ENCODE results near the gene BTG3. TPM values are rescaled to one million over a fixed set of nuclear protein-coding genes. Genes with fewer than 3 reads are reported as not detected.

The BTG3 gene
- total RNA-seq, 1 experiment from 2014 or later = 23.9 TPM

DNA sequence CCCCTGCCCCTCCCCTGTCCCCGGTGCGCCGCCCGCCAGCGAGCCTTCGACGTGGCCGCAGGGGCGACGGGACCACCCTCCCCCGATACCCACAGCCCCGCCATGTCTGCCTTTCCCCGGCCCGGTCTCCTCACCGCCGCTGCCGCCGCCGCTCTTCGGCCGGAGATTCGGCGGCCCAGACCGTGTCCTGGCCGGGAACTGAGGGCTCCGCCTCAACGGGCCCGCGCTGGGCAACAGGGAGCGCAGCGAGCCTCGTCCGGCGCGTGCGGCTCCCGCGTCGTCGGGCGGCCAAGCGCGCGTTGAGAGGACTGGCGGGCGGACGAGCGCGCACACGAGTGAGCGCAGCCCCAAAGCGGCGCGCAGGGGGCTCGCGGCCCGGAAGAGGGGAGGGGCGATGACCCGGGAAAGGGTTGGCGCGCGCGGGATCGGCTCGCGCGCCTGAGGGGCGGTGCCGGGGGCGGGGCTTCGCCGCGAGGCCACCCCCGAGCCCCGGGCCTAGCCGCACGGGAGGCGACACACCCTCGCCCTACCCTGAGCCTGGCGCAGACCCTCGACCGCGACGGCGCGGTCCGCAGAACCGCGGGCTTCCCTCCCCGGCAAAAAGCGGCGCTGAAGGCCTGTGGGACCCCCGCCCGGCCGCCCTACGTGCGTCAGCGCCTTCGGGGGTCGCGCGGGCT lies at the start of gene BTG3 (continued):
- TF ChIP-seq, protein P1, sequence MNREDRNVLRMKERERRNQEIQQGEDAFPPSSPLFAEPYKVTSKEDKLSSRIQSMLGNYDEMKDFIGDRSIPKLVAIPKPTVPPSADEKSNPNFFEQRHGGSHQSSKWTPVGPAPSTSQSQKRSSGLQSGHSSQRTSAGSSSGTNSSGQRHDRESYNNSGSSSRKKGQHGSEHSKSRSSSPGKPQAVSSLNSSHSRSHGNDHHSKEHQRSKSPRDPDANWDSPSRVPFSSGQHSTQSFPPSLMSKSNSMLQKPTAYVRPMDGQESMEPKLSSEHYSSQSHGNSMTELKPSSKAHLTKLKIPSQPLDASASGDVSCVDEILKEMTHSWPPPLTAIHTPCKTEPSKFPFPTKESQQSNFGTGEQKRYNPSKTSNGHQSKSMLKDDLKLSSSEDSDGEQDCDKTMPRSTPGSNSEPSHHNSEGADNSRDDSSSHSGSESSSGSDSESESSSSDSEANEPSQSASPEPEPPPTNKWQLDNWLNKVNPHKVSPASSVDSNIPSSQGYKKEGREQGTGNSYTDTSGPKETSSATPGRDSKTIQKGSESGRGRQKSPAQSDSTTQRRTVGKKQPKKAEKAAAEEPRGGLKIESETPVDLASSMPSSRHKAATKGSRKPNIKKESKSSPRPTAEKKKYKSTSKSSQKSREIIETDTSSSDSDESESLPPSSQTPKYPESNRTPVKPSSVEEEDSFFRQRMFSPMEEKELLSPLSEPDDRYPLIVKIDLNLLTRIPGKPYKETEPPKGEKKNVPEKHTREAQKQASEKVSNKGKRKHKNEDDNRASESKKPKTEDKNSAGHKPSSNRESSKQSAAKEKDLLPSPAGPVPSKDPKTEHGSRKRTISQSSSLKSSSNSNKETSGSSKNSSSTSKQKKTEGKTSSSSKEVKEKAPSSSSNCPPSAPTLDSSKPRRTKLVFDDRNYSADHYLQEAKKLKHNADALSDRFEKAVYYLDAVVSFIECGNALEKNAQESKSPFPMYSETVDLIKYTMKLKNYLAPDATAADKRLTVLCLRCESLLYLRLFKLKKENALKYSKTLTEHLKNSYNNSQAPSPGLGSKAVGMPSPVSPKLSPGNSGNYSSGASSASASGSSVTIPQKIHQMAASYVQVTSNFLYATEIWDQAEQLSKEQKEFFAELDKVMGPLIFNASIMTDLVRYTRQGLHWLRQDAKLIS (CRISPR knock-in tag; IDR thresholded peaks at IDR 0.05; ENCODE audit: borderline replicate concordance) = 0 out of 2 replicates have a peak, but pooled peaks have one; percentile 49
- TF ChIP-seq, protein P2, sequence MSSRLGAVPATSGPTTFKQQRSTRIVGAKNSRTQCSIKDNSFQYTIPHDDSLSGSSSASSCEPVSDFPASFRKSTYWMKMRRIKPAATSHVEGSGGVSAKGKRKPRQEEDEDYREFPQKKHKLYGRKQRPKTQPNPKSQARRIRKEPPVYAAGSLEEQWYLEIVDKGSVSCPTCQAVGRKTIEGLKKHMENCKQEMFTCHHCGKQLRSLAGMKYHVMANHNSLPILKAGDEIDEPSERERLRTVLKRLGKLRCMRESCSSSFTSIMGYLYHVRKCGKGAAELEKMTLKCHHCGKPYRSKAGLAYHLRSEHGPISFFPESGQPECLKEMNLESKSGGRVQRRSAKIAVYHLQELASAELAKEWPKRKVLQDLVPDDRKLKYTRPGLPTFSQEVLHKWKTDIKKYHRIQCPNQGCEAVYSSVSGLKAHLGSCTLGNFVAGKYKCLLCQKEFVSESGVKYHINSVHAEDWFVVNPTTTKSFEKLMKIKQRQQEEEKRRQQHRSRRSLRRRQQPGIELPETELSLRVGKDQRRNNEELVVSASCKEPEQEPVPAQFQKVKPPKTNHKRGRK (CRISPR knock-in tag; IDR thresholded peaks at IDR 0.05; ENCODE audit: borderline replicate concordance) = no peak
- TF ChIP-seq ZNF138 (CRISPR knock-in tag; conservative IDR thresholded peaks at IDR 0.05) (peak; percentile 79; the same call in 1 of the 2 replicates), SOX15 (CRISPR knock-in tag; IDR thresholded peaks at IDR 0.05) (no peak), ETV6 (CRISPR knock-in tag; IDR thresholded peaks at IDR 0.05) (0 out of 2 replicates have a peak, but pooled peaks have one; percentile 62), ZNF317 (CRISPR knock-in tag; IDR thresholded peaks at IDR 0.05; ENCODE audit: borderline replicate concordance, low read depth) (no peak), MYBL2 (CRISPR knock-in tag; IDR thresholded peaks at IDR 0.05) (no peak), TEAD4 (CRISPR knock-in tag; IDR thresholded peaks at IDR 0.05) (0 out of 2 replicates have a peak, but pooled peaks have one; percentile 32), MXD4 (CRISPR knock-in tag; IDR thresholded peaks at IDR 0.05; ENCODE audit: borderline replicate concordance) (no peak), HMGA2 (CRISPR knock-in tag; IDR thresholded peaks at IDR 0.05) (no peak), CREM (CRISPR knock-in tag; IDR thresholded peaks at IDR 0.05) (0 out of 2 replicates have a peak, but pooled peaks have one; percentile 44), SMAD4 (CRISPR knock-in tag; IDR thresholded peaks at IDR 0.05) (no peak), GTF2I (CRISPR knock-in tag; conservative IDR thresholded peaks at IDR 0.05) (no peak), GABPB1 (CRISPR knock-in tag; IDR thresholded peaks at IDR 0.05) (no peak), JAZF1 (CRISPR knock-in tag; IDR thresholded peaks at IDR 0.05) (no peak), NFATC4 (CRISPR knock-in tag; IDR thresholded peaks at IDR 0.05) (no peak), ZBTB21 (CRISPR knock-in tag; IDR thresholded peaks at IDR 0.05; ENCODE audit: borderline replicate concordance) (peak; percentile 86), ZNF263 (CRISPR knock-in tag; IDR thresholded peaks at IDR 0.05; ENCODE audit: low read depth) (no peak), PRRX2 (CRISPR knock-in tag; IDR thresholded peaks at IDR 0.05) (no peak), ZNF396 (CRISPR knock-in tag; IDR thresholded peaks at IDR 0.05; ENCODE audit: borderline replicate concordance) (0 out of 2 replicates have a peak, but pooled peaks have one; percentile 6)
- TF ChIP-seq, protein P3, sequence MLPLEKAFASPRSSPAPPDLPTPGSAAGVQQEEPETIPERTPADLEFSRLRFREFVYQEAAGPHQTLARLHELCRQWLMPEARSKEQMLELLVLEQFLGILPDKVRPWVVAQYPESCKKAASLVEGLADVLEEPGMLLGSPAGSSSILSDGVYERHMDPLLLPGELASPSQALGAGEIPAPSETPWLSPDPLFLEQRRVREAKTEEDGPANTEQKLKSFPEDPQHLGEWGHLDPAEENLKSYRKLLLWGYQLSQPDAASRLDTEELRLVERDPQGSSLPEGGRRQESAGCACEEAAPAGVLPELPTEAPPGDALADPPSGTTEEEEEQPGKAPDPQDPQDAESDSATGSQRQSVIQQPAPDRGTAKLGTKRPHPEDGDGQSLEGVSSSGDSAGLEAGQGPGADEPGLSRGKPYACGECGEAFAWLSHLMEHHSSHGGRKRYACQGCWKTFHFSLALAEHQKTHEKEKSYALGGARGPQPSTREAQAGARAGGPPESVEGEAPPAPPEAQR (CRISPR knock-in tag; IDR thresholded peaks at IDR 0.05) = no peak
- TF ChIP-seq, protein P4, sequence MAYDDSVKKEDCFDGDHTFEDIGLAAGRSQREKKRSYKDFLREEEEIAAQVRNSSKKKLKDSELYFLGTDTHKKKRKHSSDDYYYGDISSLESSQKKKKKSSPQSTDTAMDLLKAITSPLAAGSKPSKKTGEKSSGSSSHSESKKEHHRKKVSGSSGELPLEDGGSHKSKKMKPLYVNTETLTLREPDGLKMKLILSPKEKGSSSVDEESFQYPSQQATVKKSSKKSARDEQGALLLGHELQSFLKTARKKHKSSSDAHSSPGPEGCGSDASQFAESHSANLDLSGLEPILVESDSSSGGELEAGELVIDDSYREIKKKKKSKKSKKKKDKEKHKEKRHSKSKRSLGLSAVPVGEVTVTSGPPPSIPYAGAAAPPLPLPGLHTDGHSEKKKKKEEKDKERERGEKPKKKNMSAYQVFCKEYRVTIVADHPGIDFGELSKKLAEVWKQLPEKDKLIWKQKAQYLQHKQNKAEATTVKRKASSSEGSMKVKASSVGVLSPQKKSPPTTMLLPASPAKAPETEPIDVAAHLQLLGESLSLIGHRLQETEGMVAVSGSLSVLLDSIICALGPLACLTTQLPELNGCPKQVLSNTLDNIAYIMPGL (CRISPR knock-in tag; IDR thresholded peaks at IDR 0.05) = peak; percentile 88; the same call in 1 of the 2 replicates
- TF ChIP-seq, protein P5, sequence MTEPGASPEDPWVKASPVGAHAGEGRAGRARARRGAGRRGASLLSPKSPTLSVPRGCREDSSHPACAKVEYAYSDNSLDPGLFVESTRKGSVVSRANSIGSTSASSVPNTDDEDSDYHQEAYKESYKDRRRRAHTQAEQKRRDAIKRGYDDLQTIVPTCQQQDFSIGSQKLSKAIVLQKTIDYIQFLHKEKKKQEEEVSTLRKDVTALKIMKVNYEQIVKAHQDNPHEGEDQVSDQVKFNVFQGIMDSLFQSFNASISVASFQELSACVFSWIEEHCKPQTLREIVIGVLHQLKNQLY (CRISPR knock-in tag; IDR thresholded peaks at IDR 0.05) = 0 out of 2 replicates have a peak, but pooled peaks have one; percentile 37
- TF ChIP-seq, protein P6, sequence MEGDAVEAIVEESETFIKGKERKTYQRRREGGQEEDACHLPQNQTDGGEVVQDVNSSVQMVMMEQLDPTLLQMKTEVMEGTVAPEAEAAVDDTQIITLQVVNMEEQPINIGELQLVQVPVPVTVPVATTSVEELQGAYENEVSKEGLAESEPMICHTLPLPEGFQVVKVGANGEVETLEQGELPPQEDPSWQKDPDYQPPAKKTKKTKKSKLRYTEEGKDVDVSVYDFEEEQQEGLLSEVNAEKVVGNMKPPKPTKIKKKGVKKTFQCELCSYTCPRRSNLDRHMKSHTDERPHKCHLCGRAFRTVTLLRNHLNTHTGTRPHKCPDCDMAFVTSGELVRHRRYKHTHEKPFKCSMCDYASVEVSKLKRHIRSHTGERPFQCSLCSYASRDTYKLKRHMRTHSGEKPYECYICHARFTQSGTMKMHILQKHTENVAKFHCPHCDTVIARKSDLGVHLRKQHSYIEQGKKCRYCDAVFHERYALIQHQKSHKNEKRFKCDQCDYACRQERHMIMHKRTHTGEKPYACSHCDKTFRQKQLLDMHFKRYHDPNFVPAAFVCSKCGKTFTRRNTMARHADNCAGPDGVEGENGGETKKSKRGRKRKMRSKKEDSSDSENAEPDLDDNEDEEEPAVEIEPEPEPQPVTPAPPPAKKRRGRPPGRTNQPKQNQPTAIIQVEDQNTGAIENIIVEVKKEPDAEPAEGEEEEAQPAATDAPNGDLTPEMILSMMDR (IDR thresholded peaks at IDR 0.05) = no peak
- TF ChIP-seq, protein P7, sequence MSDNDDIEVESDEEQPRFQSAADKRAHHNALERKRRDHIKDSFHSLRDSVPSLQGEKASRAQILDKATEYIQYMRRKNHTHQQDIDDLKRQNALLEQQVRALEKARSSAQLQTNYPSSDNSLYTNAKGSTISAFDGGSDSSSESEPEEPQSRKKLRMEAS (CRISPR knock-in tag; IDR thresholded peaks at IDR 0.05) = peak; percentile 79

All from WTC11 (cell line).